HCT116 (cell line): ENCODE measurements around the gene CRYBA4.

ENCODE experiments used
- CTCF ChIP-seq, 3 experiments: fragments of 200-600 bp in 1 of 3; sonication (generic) in 1 of 3; IDR thresholded peaks in 2 of 3; conservative IDR thresholded peaks in 1 of 3; 2 replicates each; pipeline ENCODE4 v1.5.1; 2012 to 2017; ENCODE audit warnings: low read depth in 2 of 3, low read length in 2 of 3, antibody characterized with exemption in 1 of 3, borderline replicate concordance in 1 of 3, control low read depth in 1 of 3, mild to moderate bottlenecking in 1 of 3, mixed read lengths in 1 of 3, mixed run types in 1 of 3, moderate library complexity in 1 of 3; ENCODE audit not compliant: insufficient read depth in 1 of 3
- EZH2 ChIP-seq: fragments of 200-600 bp; sonication (generic); IDR thresholded peaks from 2 replicates; pipeline ENCODE4 v1.6.1; 2017; ENCODE audit warnings: antibody characterized with exemption, mixed run types
- POLR2AphosphoS5 ChIP-seq: IDR thresholded peaks from 2 replicates; pipeline ENCODE4 v1.6.1; 2011; ENCODE audit warnings: mild to moderate bottlenecking, low read depth, low read length, moderate library complexity
- TF ChIP-seq, protein P1 (sequence below): IDR thresholded peaks from 2 replicates; pipeline ENCODE4 v1.6.1; 2012; ENCODE audit warnings: low read depth

GRCh38 chr22:26624803-26625202 lies 3.0 kb downstream of the CRYBA4 start:
- TF ChIP-seq, protein P1, sequence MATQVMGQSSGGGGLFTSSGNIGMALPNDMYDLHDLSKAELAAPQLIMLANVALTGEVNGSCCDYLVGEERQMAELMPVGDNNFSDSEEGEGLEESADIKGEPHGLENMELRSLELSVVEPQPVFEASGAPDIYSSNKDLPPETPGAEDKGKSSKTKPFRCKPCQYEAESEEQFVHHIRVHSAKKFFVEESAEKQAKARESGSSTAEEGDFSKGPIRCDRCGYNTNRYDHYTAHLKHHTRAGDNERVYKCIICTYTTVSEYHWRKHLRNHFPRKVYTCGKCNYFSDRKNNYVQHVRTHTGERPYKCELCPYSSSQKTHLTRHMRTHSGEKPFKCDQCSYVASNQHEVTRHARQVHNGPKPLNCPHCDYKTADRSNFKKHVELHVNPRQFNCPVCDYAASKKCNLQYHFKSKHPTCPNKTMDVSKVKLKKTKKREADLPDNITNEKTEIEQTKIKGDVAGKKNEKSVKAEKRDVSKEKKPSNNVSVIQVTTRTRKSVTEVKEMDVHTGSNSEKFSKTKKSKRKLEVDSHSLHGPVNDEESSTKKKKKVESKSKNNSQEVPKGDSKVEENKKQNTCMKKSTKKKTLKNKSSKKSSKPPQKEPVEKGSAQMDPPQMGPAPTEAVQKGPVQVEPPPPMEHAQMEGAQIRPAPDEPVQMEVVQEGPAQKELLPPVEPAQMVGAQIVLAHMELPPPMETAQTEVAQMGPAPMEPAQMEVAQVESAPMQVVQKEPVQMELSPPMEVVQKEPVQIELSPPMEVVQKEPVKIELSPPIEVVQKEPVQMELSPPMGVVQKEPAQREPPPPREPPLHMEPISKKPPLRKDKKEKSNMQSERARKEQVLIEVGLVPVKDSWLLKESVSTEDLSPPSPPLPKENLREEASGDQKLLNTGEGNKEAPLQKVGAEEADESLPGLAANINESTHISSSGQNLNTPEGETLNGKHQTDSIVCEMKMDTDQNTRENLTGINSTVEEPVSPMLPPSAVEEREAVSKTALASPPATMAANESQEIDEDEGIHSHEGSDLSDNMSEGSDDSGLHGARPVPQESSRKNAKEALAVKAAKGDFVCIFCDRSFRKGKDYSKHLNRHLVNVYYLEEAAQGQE = no peak
- TF ChIP-seq CTCF (IDR thresholded peaks at IDR 0.05 in 2 of 3, conservative IDR thresholded peaks at IDR 0.05 in 1 of 3; ENCODE audit: borderline replicate concordance in 1 of 3, insufficient read depth in 1 of 3, low read depth in 2 of 3, low read length in 2 of 3) = no peak
- TF ChIP-seq POLR2AphosphoS5 = no peak
- no peak for TF ChIP-seq EZH2
